Liver (tissue), 9 donors: ENCODE results near the gene IGSF22. TPM values are rescaled to one million over a fixed set of nuclear protein-coding genes. Genes with fewer than 3 reads are reported as not detected.

Experiments used
- DNase-seq: peaks from one replicate; pipeline ENCODE4 v3.0.0-alpha.2; 2017; ENCODE audit warnings: low spot score
- H3K27ac ChIP-seq, 2 donors: one replicate each; pipeline ENCODE4 v1.7.0; 2013; ENCODE audit warnings: inconsistent platforms in 2 of 2, low read length in 2 of 2, control low read depth in 1 of 2, low read depth in 1 of 2, mild to moderate bottlenecking in 1 of 2
- H3K27me3 ChIP-seq, 4 donors: one replicate each; pipeline versions ENCODE4 v1.6.1 to v1.7.0; 2013; ENCODE audit warnings: low read length in 3 of 4, inconsistent platforms in 1 of 4, mild to moderate bottlenecking in 1 of 4, moderate library complexity in 1 of 4; ENCODE audit not compliant: control insufficient read depth in 4 of 4, insufficient read depth in 4 of 4
- H3K36me3 ChIP-seq, 4 donors: one replicate each; pipeline versions ENCODE4 v1.6.1 to v1.7.0; 2013; ENCODE audit warnings: low read length in 3 of 4, mild to moderate bottlenecking in 3 of 4, low read depth in 1 of 4, moderate library complexity in 1 of 4; ENCODE audit not compliant: control insufficient read depth in 4 of 4, insufficient read depth in 3 of 4
- H3K4me1 ChIP-seq, 4 donors: one replicate each; pipeline versions ENCODE4 v1.6.1 to v1.7.0; 2013; ENCODE audit warnings: low read length in 3 of 4, mild to moderate bottlenecking in 3 of 4, moderate library complexity in 1 of 4; ENCODE audit not compliant: control insufficient read depth in 4 of 4, insufficient read depth in 4 of 4
- H3K4me3 ChIP-seq, 3 donors: one replicate each; pipeline versions ENCODE4 v1.6.1 to v1.7.0; 2013; ENCODE audit warnings: low read length in 3 of 3, control low read depth in 1 of 3, low read depth in 1 of 3, mild to moderate bottlenecking in 1 of 3
- H3K9ac ChIP-seq, 2 donors: one replicate each; pipeline ENCODE4 v1.7.0; 2013; ENCODE audit warnings: low read length in 2 of 2, mild to moderate bottlenecking in 2 of 2, moderate library complexity in 2 of 2, control low read depth in 1 of 2, low read depth in 1 of 2
- H3K9me3 ChIP-seq, 4 donors: one replicate each; pipeline versions ENCODE4 v1.6.1 to v1.7.0; 2013; ENCODE audit warnings: low read length in 3 of 4; ENCODE audit not compliant: control insufficient read depth in 4 of 4
- ATF3 ChIP-seq: IDR thresholded peaks from 2 replicates; pipeline ENCODE4 v1.6.1; 2016; ENCODE audit warnings: antibody characterized with exemption
- CTCF ChIP-seq: fragments of 150-350 bp; IDR thresholded peaks from 2 replicates; pipeline ENCODE4 v1.5.1; 2017; ENCODE audit warnings: improper control_type of control experiment, low read depth, low read length; ENCODE audit not compliant: missing input control
- EGR1 ChIP-seq, 2 donors: IDR thresholded peaks; 2 replicates each; pipeline ENCODE4 v1.6.1; 2016 to 2018; ENCODE audit warnings: antibody characterized with exemption in 2 of 2, low read depth in 2 of 2
- FOXA1 ChIP-seq: IDR thresholded peaks from 2 replicates; pipeline ENCODE4 v1.6.1; 2016; ENCODE audit warnings: antibody characterized with exemption
- FOXA2 ChIP-seq: IDR thresholded peaks from 2 replicates; pipeline ENCODE4 v1.6.1; 2016; ENCODE audit warnings: antibody characterized with exemption
- GABPA ChIP-seq, 2 donors: IDR thresholded peaks in 1 of 2; conservative IDR thresholded peaks in 1 of 2; 2 replicates each; pipeline ENCODE4 v1.6.1; 2016; ENCODE audit warnings: antibody characterized with exemption in 2 of 2, mild to moderate bottlenecking in 1 of 2, moderate library complexity in 1 of 2
- HNF4A ChIP-seq, 2 donors: conservative IDR thresholded peaks; 2 replicates each; pipeline ENCODE4 v1.6.1; 2016; ENCODE audit warnings: antibody characterized with exemption in 2 of 2, mild to moderate bottlenecking in 2 of 2
- HNF4G ChIP-seq: IDR thresholded peaks from 2 replicates; pipeline ENCODE4 v1.6.1; 2016; ENCODE audit warnings: antibody characterized with exemption
- JUND ChIP-seq, 2 donors: IDR thresholded peaks; 2 replicates each; pipeline ENCODE4 v1.6.1; 2016; ENCODE audit warnings: antibody characterized with exemption in 2 of 2
- MAX ChIP-seq: IDR thresholded peaks from 2 replicates; pipeline ENCODE4 v1.6.1; 2016; ENCODE audit warnings: antibody characterized with exemption
- NR2F2 ChIP-seq: IDR thresholded peaks from 2 replicates; pipeline ENCODE4 v1.6.1; 2016; ENCODE audit warnings: antibody characterized with exemption
- RAD21 ChIP-seq, 2 donors: IDR thresholded peaks; 2 replicates each; pipeline ENCODE4 v1.6.1; 2016; ENCODE audit warnings: antibody characterized with exemption in 2 of 2, mild to moderate bottlenecking in 2 of 2
- REST ChIP-seq: IDR thresholded peaks from 2 replicates; pipeline ENCODE4 v1.6.1; 2016; ENCODE audit warnings: antibody characterized with exemption, mild to moderate bottlenecking
- RXRA ChIP-seq, 2 donors: IDR thresholded peaks; 2 replicates each; pipeline ENCODE4 v1.6.1; 2017 to 2018; ENCODE audit warnings: antibody characterized with exemption in 2 of 2, mild to moderate bottlenecking in 1 of 2
- SP1 ChIP-seq: IDR thresholded peaks from 2 replicates; pipeline ENCODE4 v1.6.1; 2018; ENCODE audit warnings: antibody characterized with exemption, mild to moderate bottlenecking
- TAF1 ChIP-seq: conservative IDR thresholded peaks from 2 replicates; pipeline ENCODE4 v1.6.1; 2016; ENCODE audit warnings: antibody characterized with exemption, mild to moderate bottlenecking
- YY1 ChIP-seq: IDR thresholded peaks from 2 replicates; pipeline ENCODE4 v1.6.1; 2016; ENCODE audit warnings: antibody characterized with exemption, mild to moderate bottlenecking
- ZBTB33 ChIP-seq: IDR thresholded peaks from 2 replicates; pipeline ENCODE4 v1.6.1; 2016; ENCODE audit warnings: antibody characterized with exemption
- WGBS: extraction: QIAGEN DNeasy Blood & Tissue Kit; methylation state at CpG from one replicate; pipeline ENCODE4 v1.1.7; 2013; 5-methylcytosine and 5-hydroxymethylcytosine counted together
- polyA plus RNA-seq, 2 donors: library from polyadenylated mRNA; stranded (reverse) in 1 of 2; unstranded in 1 of 2; fragments of 200-250 nt in 1 of 2; fragments of >200 nt in 1 of 2; fragmentation: Nextera tagmentation in 1 of 2; extraction: Ambion mirVana in 1 of 2; gene quantifications; one replicate each; pipeline versions ENCODE4 v1.2.1 to v1.2.3, GENCODE V29; 2013 to 2015
- total RNA-seq, 2 donors: library from RNA; depleted of rRNA; stranded (reverse); fragments of >200 nt; gene quantifications; one replicate each; pipeline ENCODE4 v1.2.3, GENCODE V29; 2014
- donor health status: healthy.
- donor health status: healthy.
- donor health status: healthy.
- donor health status: healthy.
- donor health status: healthy.

IGSF22 gene
- total and polyA plus RNA-seq, 4 donors = 0.12 to 0.26 TPM; not detected in 2

- no peak for DNase-seq
- Histone ChIP-seq H3K27me3 (no peaks in the 10 kb centered on the region), H3K9me3 (no peaks in the 10 kb centered on the region), H3K36me3 (no peaks in the 10 kb centered on the region), H3K4me1 (peaks cover 6 to 22% (median 15%) of the 10 kb centered on the region in 4 donors), H3K9ac (no peak overlapping the region), H3K4me3 (no peak overlapping the region), H3K27ac (no peak overlapping the region)
- TF ChIP-seq HNF4A (conservative IDR thresholded peaks at IDR 0.05) = no peak
- TF ChIP-seq ZBTB33 = no peak
- TF ChIP-seq EGR1 (IDR thresholded peaks at IDR 0.05; ENCODE audit: low read depth in 2 of 2) = no peak
- no peak for TF ChIP-seq HNF4G
- no peak for TF ChIP-seq REST
- TF ChIP-seq FOXA2 = no peak
- TF ChIP-seq JUND (IDR thresholded peaks at IDR 0.05) = no peak
- no peak for TF ChIP-seq ATF3
- TF ChIP-seq YY1 = no peak
- TF ChIP-seq GABPA (IDR thresholded peaks at IDR 0.05 in 1 of 2, conservative IDR thresholded peaks at IDR 0.05 in 1 of 2) = no peak
- no peak for TF ChIP-seq RXRA (IDR thresholded peaks at IDR 0.05)
- no peak for TF ChIP-seq FOXA1
- TF ChIP-seq NR2F2 = no peak
- no peak for TF ChIP-seq MAX
- WGBS = 88% methylated on average over 2 of the region's 2 CpGs
Measured at GRCh38 chr11:18696638-18697225, 29.3 kb downstream of the IGSF22 start.

GRCh38 chr11:18692941-18693760 is 32.8 kb downstream of the IGSF22 start:
- WGBS = 53% methylated on average over 9 of the region's 9 CpGs
- no peak for TF ChIP-seq MAX
- no peak for TF ChIP-seq NR2F2
- no peak for TF ChIP-seq YY1
- TF ChIP-seq ATF3 = no peak
- TF ChIP-seq JUND (IDR thresholded peaks at IDR 0.05) = no peak
- TF ChIP-seq CTCF = no peak
- no peak for TF ChIP-seq EGR1 (IDR thresholded peaks at IDR 0.05; ENCODE audit: low read depth in 2 of 2)
- no peak for TF ChIP-seq FOXA2
- TF ChIP-seq GABPA (IDR thresholded peaks at IDR 0.05 in 1 of 2, conservative IDR thresholded peaks at IDR 0.05 in 1 of 2) = no peak
- TF ChIP-seq SP1 = peak; percentile 11
- TF ChIP-seq RAD21 (IDR thresholded peaks at IDR 0.05) = no peak
- TF ChIP-seq HNF4G = no peak
- TF ChIP-seq TAF1 = no peak

More at GRCh38 chr11:18692941-18693760, 32.8 kb downstream of the IGSF22 start:
- Histone ChIP-seq H3K27me3 (no peaks in the 10 kb centered on the region), H3K36me3 (no peaks in the 10 kb centered on the region), H3K27ac (no peak overlapping the region), H3K4me1 (peaks cover 3 to 12% (median 7%) of the 10 kb centered on the region in 4 donors), H3K9me3 (no peaks in the 10 kb centered on the region), H3K9ac (no peak overlapping the region), H3K4me3 (no peak overlapping the region)
- no peak for DNase-seq
